Measurements from ENCODE around the gene HLA-A.
A peak's percentile ranks its signal among the peaks of the same experiment; 100 is the strongest.
"Not testable (repeated sequence)": the region's sequence is repeated elsewhere in the genome, so short reads cannot be mapped to it uniquely, and the experiment has no call there.

The HLA-A gene

GRCh38 chr6:29942275-29943052 is at the start of gene HLA-A:
Gene HLA-A, plus strand, starts transcription at chr6:29942532. Its CDS starts 22 bp downstream, at chr6:29942554.
- no peak for DNase-seq (ENCODE audit: low spot score)

- DNase-seq (ENCODE audit: low spot score): no peak
Observed at GRCh38 chr6:29892696-29893095, 49.6 kb upstream of the HLA-A start.

- no peak for DNase-seq (ENCODE audit: low spot score)
Observed at GRCh38 chr6:29899281-29899680, 43.1 kb upstream of the HLA-A start.

GRCh38 chr6:29905286-29905685 is 37.0 kb upstream of the HLA-A start:
- DNase-seq (ENCODE audit: low spot score): no peak

- DNase-seq (ENCODE audit: low spot score): peak; percentile 52
Observed at GRCh38 chr6:29907637-29908340, 34.5 kb upstream of the HLA-A start.

- DNase-seq (ENCODE audit: low spot score): no peak
Observed at GRCh38 chr6:29908341-29908662, 34.0 kb upstream of the HLA-A start.

- no peak for DNase-seq (ENCODE audit: low spot score)
Observed at GRCh38 chr6:29908710-29909109, 33.6 kb upstream of the HLA-A start.

GRCh38 chr6:29909985-29910384 is 32.3 kb upstream of the HLA-A start:
- no peak for DNase-seq (ENCODE audit: low spot score)

- DNase-seq (ENCODE audit: low spot score): no peak
Observed at GRCh38 chr6:29912840-29913239, 29.5 kb upstream of the HLA-A start.

DNA sequence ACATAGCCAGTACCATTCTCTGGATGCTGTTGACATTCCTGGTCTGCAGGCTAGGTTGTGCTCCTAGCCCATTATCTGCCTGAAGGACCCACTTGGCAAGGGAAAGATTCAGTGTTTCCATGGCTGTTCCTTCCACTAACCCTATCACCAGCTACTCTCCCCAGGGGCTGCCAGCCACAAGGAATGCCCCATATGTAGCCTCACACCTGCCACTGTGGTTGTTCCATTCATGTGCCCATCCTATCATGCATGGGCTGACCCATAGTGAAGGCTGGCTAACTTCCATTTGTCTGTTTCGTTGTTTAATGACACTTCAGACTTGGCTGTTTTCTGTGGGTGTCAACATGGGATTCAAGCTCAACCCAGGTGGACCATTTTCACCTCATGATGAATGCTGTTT is 25.6 kb upstream of the HLA-A start:
- no peak for DNase-seq (ENCODE audit: low spot score)

DNA sequence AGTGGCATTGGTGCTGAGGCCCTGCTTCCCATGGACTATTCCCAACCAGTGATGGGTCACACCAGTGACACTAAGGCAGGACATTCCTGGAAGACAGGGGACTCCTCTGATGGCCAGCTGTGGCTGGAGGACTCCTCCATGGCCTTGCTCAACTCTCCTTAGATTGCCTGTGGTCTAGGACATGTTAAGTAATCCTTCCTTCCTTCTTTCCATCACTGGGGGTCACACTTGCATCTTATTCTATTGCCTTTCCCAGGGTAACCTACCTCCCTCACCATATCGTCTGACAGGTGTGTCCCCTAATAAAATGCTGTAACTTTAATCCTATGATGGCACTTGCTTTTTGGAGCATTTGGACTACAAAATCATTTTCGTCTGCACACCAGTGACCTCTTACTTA is 24.5 kb upstream of the HLA-A start:
- DNase-seq (ENCODE audit: low spot score): no peak

DNA sequence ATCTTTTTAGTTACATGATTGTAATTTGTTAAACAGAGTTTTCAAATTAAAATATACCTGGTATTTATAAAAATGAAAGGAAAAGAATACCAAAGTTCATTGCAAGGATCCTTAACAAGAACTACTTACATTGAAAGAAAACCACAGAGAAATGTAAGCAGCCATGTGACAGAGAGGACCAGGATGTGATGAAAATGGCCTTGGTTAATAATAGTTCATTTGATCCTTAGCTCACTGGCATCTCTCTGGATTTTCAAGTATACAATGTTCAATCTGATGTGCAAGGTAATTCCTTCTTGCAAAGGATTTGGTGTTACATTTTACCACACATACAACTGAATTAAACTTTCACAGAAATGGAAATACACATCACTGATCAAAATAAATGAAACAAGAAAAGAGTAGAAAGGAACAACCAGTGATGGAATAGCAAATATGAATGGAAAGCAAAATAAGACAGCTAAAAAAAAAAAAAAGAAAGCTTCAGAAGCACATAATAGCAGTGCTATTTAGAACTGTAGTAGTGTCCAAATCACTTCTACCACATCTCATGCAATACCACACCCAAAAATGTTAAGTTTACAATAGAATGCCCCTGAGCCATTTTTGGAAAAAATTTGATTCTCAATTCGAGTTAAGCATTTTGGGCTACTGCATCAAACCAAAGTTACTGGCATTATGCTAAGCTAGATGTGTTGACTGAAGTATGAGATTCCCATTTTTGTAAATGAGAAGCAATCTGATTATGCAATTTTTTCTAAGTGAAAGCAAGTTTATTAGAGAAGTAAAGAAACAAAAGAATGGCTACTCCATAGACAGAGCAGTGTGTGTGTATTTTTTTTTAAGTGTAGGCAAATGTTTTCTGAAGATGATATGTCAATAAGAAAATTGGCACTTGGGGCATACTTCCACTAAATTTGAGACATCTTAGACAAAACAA is 22.6 kb upstream of the HLA-A start:
- no peak for DNase-seq (ENCODE audit: low spot score)

DNA sequence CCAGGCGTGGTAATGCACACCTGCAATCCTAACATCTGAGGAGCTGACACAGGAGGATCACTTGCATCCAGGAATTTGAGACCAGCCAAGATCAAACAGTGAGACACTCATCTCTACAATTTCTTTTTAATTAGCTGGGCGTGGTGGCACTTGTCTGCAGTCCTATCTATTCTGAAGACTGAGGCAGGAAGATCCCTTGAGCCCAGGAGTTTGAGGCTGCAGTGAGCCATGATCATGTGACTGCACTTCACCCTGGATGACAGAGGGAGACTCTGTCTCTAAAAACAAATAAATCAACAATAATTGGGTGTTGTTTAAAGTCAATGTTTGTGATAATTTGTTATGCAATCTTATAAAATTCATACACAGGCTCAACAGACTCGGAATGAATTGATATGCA is 18.0 kb upstream of the HLA-A start:
- no peak for DNase-seq (ENCODE audit: low spot score)

DNA sequence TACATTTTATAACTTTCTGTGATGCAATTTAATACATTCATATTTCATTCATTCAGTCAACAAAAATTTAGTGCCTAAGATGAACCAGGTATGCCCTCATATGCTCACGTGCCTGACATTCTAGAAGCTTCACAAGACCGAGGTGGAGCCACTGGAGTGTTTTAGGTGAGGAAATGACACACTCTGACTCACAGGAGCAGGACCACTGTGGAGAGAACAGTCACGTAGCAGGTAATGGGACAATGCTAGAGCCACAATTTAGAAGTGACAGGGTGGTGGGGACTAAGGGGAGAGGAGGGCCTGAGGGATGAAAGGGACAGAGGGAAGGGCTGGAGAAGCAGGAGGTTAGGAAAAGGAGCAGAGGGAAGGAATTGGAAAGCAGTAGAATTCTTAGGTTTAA is 17.6 kb upstream of the HLA-A start:
- no peak for DNase-seq (ENCODE audit: low spot score)

GRCh38 chr6:29925321-29925720 is 17.0 kb upstream of the HLA-A start:
- DNase-seq (ENCODE audit: low spot score): no peak

- DNase-seq (ENCODE audit: low spot score): no peak
Observed at GRCh38 chr6:29925727-29926412, 16.5 kb upstream of the HLA-A start.

DNA sequence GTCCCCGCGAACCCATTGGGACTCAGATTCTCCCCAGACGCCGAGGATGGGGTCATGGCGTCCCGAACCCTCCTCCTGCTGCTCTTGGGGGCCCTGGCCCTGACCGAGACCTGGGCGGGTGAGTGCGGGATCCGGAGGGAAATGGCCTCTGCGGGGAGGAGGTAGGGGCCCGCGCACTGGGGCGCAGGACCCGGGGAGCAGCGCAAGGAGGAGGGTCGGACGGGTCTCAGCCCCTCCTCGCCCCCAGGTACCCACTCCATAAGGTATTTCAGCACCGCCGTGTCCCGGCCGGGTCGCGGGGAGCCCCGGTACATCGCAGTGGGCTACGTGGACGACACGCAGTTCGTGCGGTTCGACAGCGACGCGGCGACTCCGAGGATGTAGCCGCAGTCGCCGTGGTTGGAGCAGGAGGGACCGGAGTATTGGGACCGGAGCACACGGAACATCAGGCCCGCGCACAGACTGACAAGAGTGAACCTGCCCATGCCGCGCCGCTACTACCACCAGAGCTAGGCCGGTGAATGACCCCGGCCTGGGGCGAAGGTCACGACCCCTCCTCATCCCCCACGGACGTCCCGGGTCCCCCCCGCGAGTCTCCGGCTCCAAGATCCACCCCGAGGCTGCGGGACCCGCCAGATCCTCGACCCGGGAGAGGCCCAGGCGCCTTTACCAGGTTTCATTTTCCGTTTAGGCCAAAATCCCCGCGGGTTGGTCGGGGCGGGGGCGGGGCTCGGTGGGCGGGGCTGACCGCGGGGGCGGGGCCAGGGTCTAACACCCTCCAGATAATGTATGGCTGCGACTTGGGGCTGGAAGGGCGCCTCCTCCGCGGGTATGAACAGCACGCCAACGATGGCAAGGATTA is 15.7 kb upstream of the HLA-A start:
- peak; percentile 41 for DNase-seq (ENCODE audit: low spot score)

- DNase-seq (ENCODE audit: low spot score): no peak
Observed at GRCh38 chr6:29927275-29927569, 15.1 kb upstream of the HLA-A start.

DNA sequence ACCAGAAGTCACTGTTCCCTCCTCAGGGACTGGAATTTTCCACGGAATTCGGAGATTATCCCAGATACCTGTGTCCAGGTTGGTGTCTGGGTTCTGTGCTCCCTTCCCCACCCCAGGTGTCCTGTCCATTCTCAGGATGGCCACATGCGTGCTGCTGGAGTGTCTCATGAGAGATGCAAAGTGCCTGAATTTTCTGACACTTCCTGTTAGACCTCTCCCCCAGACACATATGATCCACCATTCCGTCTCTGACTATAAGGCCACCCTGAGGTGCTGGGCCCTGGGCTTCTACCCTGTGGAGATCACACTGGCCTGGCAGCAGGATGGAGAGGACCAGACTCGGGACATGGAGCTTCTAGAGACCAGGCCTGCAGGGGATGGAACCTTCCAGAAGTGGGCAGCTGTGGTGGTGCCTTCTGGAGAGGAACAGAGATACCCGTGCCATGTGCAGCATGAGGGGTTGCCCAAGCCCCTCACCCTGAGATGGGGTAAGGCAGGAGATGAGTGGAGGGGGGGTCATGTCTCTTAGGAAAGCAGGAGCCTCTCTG is 14.4 kb upstream of the HLA-A start:
- DNase-seq (ENCODE audit: low spot score): no peak

DNA sequence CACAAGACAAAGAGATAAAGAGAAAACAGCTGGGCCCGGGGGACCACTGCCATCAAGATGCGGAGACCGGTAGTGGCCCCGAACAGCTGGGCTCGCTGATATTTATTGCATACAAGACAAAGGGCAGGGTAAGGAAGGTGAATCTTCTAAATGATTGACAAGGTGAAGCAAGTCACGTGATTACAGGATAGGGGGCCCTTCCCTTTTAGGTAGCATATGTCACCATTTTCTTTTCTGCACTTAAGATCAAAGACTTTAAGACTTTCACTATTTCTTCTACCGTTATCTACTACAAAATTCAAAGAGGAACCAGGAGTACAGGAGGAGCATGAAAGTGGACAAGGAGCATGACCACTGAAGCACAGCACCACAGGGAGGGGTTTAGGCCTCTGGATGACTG is 12.3 kb upstream of the HLA-A start:
- DNase-seq (ENCODE audit: low spot score): not testable (repeated sequence)

GRCh38 chr6:29933955-29934354 is 8.4 kb upstream of the HLA-A start:
- DNase-seq (ENCODE audit: low spot score): no peak
